ENCODE measurements around the gene FXYD2.

FXYD2 gene

DNA sequence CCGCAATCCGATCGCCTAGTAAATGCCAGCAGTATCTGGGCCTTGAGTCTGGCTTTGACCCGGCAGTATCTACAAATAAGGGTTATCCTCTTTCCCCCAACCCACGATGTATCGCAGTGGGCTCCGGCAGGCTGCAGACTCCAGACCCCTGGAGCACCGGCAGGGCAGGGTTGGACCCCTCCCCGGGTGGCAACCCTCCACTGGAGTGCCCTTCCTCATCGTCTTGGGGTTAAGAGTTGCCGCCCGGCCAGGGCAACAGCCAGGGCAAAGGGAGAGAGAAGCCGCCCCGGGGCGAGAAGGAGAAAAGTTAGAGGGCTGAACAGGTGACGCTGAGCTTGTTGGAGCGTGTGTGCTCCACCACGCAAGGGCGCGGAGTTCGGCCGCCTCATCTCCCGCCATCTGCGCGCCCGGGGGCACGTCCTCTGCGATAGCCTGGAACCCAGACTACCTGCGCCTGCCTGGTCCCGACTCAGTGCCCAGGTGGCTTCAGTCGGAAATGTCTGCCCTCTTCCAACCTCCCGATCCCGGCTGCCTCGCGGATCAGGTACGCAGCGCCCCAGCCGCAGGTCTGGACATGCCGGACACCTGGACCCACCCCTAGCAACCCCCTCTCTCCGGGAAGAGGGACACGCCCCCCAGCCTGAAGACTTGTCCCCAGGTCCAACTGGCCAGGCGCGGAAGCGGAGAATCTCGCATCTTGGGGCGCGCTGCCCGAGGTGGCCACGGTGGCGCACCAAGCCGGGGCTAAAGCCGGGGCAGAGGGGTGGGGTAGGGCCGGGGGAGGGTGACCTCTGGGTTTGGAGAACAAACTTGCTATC lies 28.7 kb downstream of the FXYD2 start:
- no peak for DNase-seq

DNA sequence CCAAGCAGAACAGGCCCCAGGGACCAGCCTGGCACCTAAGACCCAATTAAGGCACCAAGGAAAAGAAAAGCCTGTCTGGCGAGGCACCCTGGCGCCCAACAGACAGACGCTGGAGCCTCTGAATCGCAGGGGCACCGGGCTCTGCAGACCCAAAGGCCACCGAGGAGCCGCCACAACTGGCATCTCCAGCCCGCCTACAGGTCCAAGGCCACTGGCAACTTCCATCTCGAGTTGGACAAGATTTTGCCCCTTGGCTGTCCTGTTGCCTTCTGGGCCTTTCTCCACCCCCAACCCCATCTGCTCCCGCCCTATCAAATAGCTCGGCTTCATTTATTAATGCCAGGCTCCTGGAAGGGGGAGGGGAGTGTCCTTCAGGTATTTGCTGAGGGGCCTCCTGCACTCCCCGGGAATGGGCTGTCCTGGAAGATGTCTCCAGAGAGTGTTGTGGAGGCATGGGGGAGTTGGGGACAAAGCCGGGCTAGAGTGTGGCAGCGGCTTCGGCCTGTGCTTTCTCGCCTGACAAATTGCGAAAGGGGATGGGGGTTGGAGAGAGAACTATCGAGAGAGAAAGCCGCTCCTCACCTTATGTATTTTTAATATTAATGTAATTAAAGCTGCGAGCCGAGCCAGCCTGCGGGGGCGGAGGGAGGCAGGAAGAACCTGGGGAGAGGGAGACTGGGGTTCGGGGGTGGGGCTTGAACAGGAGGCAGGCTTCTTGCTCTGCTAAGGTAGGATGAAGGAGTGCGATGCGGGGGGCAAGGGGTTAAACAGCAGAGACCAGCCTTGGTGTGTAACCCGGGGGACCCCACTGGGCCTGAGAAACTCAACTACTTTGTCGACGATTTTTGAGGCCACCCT lies 29.5 kb downstream of the FXYD2 start:
- DNase-seq, result no peak

GRCh38 chr11:117794135-117794534 lies 30.4 kb downstream of the FXYD2 start:
- DNase-seq, result no peak

DNA sequence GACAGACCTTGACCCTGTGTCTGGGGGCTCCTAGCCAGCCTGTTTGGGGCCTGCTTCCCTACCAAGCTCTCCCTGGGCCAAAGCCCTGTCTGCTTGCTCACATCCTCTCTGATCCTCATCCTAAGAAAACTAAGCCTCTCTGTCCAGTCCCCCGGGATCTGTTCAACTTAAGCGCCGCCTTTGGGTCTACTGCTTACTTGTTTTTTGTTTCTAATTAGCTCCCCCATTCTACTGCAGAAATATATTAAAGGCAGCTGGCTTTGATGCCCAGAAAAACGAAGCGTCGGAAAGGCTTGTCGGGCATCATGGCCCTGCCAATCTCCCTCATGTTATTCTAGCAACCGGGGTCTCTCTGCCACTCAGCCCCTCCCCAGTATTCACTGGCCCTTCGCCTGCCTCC lies 31.0 kb downstream of the FXYD2 start:
- DNase-seq, result no peak

- DNase-seq, result no peak
These were observed 31.6 kb downstream of the FXYD2 start for GRCh38 chr11:117792992-117793391.

GRCh38 chr11:117792241-117792640 lies 32.3 kb downstream of the FXYD2 start:
- DNase-seq, result peak; percentile 61

- no peak for DNase-seq
These were observed 34.3 kb downstream of the FXYD2 start for GRCh38 chr11:117790279-117790678.

DNA sequence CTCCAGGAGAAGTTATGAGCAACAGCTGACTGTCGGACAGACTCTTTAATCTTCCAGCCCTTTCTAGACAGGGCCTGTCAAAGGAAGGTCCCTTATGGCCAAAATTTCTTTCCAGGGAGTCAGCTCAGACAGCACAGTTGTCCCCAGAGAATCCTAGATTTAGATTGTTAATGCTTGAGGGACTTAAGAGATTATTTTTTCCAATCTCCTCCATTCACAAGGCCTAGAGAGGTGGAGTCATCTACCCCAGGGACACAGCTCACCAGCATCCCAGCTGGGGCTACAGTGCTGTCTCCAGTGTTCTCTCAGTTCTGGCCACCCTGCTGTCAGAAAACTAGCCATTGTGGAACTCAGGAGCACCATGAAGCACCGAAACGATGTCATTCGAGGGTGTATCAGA lies 35.3 kb downstream of the FXYD2 start:
- no peak for DNase-seq

DNA sequence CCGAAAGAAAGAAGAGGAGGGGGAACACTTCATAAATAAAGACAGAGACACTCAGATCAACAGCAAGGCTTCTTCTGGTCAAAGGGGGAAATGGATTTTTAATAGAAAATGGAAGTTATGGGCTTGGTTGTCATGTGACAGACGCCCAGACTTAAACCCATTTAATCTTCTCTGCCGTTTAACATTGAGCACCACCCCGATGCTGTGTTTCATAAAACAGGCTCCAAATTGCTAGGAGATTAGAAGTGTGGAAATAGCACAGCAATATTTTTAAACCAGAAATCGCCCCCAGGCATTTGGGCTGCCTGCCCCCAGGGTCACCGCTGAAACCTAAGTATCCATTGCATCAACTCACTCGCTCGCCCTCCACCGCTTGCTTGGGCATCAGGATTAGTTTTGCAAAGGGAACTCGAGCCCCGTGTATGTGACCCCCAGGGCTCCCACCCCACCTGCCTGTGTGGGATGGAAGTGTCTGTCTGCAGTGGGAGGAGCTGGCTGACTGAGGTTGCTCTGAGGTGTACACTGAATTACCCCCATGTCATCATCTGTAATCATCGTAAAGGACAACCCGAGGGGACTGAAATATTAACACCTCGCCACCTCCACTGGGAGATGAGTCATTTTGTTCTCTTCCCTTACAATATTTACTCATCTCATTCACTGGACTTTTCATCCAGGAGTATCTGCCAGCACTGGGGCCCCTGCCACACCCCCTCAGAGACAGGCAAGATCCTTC lies 38.2 kb downstream of the FXYD2 start:
- DNase-seq, result peak; percentile 36

- no peak for DNase-seq
These were observed 42.4 kb downstream of the FXYD2 start for GRCh38 chr11:117782101-117782500.

DNA sequence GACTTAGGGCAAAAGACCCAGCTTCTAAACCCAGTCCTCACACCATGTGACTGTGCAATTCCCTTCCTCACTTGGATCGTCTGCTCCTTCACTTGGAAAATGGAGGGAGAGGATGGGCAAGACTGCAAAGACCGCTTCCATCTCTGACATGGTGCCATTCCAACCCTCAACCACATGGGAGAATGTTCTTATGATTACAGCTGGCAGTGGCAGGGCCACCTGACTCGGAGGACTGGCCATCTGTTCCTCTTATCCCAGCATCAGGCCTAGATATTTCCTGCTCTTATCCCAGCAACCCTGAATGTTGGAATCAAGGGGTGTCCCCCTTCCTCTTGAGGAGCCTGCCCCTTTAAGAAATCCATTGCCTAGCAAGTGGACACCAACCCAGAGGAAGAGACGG lies 42.9 kb downstream of the FXYD2 start:
- DNase-seq, result no peak

DNA sequence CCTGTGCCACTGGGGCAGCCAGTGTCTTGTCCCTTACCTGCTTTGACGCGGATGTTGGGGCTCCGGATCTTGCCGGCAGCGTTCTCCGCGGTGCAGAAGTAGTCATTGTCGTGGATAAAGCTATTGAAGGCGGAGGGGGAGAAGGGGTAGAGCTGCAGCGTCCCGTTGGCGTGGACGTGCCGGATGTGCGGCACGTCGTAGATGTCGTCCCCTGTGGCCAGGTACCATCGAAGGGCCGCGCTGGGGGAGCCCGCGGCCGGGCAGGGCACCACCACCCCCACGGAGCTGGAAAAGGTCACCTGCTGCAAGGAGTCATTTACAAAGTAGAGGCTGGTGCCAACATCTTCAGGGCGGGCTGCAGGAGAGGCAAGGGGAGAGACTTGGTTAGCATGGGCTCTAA lies 44.1 kb downstream of the FXYD2 start:
- no peak for DNase-seq

- no peak for DNase-seq
These were observed 50.0 kb downstream of the FXYD2 start for GRCh38 chr11:117774553-117774952.

- DNase-seq, result no peak
These were observed 52.2 kb downstream of the FXYD2 start for GRCh38 chr11:117772360-117772759.

GRCh38 chr11:117771841-117772240 lies 52.7 kb downstream of the FXYD2 start:
- DNase-seq, result no peak

DNA sequence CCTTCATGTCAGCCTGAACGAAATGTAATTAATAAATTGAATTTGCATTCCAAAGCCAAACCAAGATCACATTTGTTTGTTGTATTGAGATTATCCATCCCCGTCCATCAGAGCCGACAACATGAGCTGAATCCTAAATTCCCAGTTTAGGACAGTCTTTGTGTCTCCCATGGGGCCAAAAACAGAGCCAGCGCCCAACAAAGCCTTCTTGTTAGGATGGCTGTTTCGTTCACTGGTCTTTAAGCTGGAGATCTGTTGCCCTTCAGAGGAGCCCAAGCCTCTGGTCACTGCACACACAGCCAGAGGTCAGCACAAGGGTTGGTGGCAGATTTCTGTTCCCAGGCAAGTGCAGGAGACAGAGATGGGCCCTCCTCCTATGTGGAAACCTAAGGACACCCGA lies 53.3 kb downstream of the FXYD2 start:
- no peak for DNase-seq

DNA sequence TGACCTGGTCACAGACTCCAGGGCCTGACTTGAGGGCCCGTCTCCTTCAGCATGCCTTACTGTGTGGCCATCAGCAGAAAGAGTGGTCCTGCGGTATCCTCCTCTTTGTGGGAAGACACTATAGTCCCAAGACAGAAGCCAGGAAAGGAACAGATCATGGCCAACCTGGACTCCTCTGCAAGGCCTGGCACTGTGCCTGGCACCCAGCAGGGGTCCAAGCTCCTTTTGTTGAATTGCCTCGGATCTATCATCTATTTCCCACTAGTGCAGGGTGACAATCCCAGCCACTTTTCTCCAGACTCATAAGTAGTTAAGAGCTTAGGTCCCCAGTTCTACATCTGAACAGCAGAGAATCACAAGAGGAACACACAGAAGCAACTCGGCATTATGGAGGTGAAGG lies 54.5 kb downstream of the FXYD2 start:
- DNase-seq, result peak; percentile 7

Data from NCI-H2029 (cell line).